Measurements from ENCODE around the gene MAB21L4. TPM values are rescaled to one million over a fixed set of nuclear protein-coding genes. Genes with fewer than 3 reads are reported as not detected.

MAB21L4 gene
- total and polyA plus RNA-seq, 2 of the 8 experiments (the other 6 are each of a cell fraction or from before 2014, with no cell fraction given) = 0.11 TPM; not detected in 1

GRCh38 chr2:240921311-240921994 lies 25.5 kb upstream of the MAB21L4 start (continued):
- TF ChIP-seq SAP30 (IDR thresholded peaks at IDR 0.05; ENCODE audit: insufficient read depth, insufficient replicate concordance, low read length) (no peak), SP1 (IDR thresholded peaks at IDR 0.05; ENCODE audit: low read depth, low read length) (no peak)

Measured in H1 (cell line).